ENCODE data around the gene SMG9.
A peak's percentile ranks its signal among the peaks of the same experiment; 100 is the strongest.
"Not testable (repeated sequence)": the region's sequence is repeated elsewhere in the genome, so short reads cannot be mapped to it uniquely, and the experiment has no call there.

Gene SMG9

DNA sequence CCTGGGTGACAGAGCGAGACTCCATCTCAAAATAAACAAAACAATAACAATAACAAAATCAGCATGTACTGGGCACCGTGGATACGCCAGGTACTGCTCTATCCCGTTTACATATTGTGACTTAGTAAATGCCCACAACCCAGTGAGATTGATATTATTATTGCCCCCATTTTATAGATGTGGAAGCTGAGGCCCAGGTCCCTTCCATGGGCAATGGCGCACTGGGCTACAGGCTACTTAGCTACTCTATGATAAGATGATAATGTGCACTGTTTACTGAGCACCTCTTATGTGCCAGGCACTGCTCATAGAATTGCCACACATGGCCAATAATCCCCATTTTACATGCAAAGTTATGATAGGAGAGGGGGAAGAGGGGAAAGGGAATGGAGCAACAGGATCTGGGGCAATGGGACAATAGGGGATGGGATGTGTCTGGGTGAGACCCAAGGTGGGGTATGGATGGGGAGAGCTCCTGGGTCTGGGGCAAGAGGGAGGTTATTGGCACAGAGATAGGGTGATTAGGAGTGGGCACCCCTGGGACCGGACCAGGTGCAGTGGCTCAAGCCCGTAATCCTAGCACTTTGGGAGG lies 20.6 kb upstream of the SMG9 start:
- TF ChIP-seq, protein P1, sequence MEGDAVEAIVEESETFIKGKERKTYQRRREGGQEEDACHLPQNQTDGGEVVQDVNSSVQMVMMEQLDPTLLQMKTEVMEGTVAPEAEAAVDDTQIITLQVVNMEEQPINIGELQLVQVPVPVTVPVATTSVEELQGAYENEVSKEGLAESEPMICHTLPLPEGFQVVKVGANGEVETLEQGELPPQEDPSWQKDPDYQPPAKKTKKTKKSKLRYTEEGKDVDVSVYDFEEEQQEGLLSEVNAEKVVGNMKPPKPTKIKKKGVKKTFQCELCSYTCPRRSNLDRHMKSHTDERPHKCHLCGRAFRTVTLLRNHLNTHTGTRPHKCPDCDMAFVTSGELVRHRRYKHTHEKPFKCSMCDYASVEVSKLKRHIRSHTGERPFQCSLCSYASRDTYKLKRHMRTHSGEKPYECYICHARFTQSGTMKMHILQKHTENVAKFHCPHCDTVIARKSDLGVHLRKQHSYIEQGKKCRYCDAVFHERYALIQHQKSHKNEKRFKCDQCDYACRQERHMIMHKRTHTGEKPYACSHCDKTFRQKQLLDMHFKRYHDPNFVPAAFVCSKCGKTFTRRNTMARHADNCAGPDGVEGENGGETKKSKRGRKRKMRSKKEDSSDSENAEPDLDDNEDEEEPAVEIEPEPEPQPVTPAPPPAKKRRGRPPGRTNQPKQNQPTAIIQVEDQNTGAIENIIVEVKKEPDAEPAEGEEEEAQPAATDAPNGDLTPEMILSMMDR (conservative IDR thresholded peaks at IDR 0.05; ENCODE audit: control insufficient read depth, insufficient read depth, low read depth, low read length): no peak
- no peak overlapping the region for H3K4me3 ChIP-seq (ENCODE audit: control insufficient read depth, low read depth, low read length)
- no peak for DNase-seq (ENCODE audit: low read depth)

DNA sequence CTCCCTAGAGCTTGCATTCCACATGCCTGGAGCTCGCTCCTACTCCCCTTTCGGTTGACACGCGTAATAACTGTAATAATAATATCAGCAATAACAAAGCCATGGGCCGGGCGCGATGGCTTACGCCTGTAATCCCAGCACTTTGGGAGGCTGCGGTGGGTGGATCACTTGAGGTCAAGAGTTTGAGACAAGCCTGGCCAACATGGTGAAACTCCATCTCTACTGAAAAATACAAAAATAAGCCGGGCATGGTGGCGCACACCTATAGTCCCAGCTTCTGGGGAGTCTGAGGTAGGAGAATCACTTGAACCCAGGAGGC lies 20.1 kb upstream of the SMG9 start:
- peak overlapping the region; percentile 9 for H3K4me3 ChIP-seq (ENCODE audit: control insufficient read depth, low read depth, low read length)
- not testable (repeated sequence) for DNase-seq (ENCODE audit: low read depth)

- DNase-seq (ENCODE audit: low read depth): peak; percentile 56
- H3K4me3 ChIP-seq (ENCODE audit: control insufficient read depth, low read depth, low read length): peak overlapping the region; percentile 9
Measured at GRCh38 chr19:43774103-43774939, 19.6 kb upstream of the SMG9 start.

DNA sequence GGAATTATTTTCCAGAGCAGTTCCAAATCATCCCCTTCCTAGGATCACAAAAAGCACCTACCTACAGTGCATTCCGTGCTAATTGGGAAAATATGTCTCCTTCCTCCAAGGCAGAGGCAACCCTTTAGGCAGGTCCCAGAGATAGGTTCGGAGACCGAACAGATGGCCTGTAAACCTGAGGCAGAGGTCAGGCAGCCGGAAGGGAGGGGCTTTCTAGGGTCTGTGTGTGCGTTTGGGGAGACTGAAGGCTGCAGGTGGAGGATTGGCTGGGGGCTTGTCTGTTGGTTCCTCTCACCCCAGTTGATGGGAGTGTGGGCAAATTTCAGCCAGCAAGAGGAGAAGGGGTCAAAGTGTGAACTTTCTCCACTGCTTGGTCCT lies 19.0 kb upstream of the SMG9 start:
- DNase-seq (ENCODE audit: low read depth): no peak
- H3K4me3 ChIP-seq (ENCODE audit: control insufficient read depth, low read depth, low read length): no peak overlapping the region
- TF ChIP-seq, protein P1 (conservative IDR thresholded peaks at IDR 0.05; ENCODE audit: control insufficient read depth, insufficient read depth, low read depth, low read length): no peak

More at GRCh38 chr19:43774103-43774939, 19.6 kb upstream of the SMG9 start:
- TF ChIP-seq, protein P1 (conservative IDR thresholded peaks at IDR 0.05; ENCODE audit: control insufficient read depth, insufficient read depth, low read depth, low read length): peak; percentile 42

DNA sequence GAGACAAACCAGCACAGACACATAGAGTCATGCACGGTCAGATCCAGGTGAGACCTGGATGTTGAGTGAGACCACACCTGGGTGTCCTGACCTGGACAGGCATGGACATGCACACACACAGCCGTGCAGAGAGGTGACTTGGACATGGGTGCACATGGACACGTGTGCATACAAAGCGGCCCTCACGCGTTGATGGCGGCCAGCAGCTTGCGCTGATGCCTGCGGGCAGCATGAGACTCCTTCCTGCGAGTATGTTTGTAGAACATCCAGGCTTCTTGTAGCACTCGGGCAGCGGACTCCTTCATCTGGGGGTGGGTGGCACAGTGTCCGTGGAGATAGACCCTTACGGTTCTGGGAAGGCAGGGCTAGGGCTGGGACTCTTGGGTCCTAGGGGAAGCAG lies 14.5 kb upstream of the SMG9 start:
- no peak for DNase-seq (ENCODE audit: low read depth)
- H3K4me3 ChIP-seq (ENCODE audit: control insufficient read depth, low read depth, low read length): no peak overlapping the region
- TF ChIP-seq, protein P1 (conservative IDR thresholded peaks at IDR 0.05; ENCODE audit: control insufficient read depth, insufficient read depth, low read depth, low read length): no peak

- TF ChIP-seq, protein P1 (conservative IDR thresholded peaks at IDR 0.05; ENCODE audit: control insufficient read depth, insufficient read depth, low read depth, low read length): no peak
- peak; percentile 34 for DNase-seq (ENCODE audit: low read depth)
- H3K4me3 ChIP-seq (ENCODE audit: control insufficient read depth, low read depth, low read length): no peak overlapping the region
Measured at GRCh38 chr19:43768273-43769050, 13.7 kb upstream of the SMG9 start.

- TF ChIP-seq, protein P1 (conservative IDR thresholded peaks at IDR 0.05; ENCODE audit: control insufficient read depth, insufficient read depth, low read depth, low read length): no peak
- no peak for DNase-seq (ENCODE audit: low read depth)
- no peak overlapping the region for H3K4me3 ChIP-seq (ENCODE audit: control insufficient read depth, low read depth, low read length)
Measured at GRCh38 chr19:43767818-43768217, 13.1 kb upstream of the SMG9 start.
